A673 (cell line): ENCODE data around the gene SLC24A5. TPM values are rescaled to one million over a fixed set of nuclear protein-coding genes. Genes with fewer than 3 reads are reported as not detected.

ENCODE experiments used
- BruUV-seq: library from RNA; stranded (reverse); fragments of 400-500 nt; replicated peaks from 2 replicates; lab custom pipeline; 2021; lab: Mats Ljungman, UMichigan
- CTCF ChIA-PET: fragments of 300-600 bp; sonication (Branson Sonifier 250); formaldehyde crosslinking; loops from one replicate; lab custom pipeline; 2022; ENCODE audit warnings: antibody characterized with exemption; lab: Charles Lee
- POLR2A ChIA-PET: fragments of 300-600 bp; sonication (Branson Sonifier 250); formaldehyde crosslinking; loops from one replicate; lab custom pipeline; 2022; ENCODE audit warnings: antibody characterized with exemption; ENCODE audit not compliant: low non-redundant PET; lab: Charles Lee
- DNase-seq: peaks from one replicate; pipeline ENCODE4 v3.0.0-alpha.2; 2015; ENCODE audit warnings: low spot score
- H3K27ac ChIP-seq: fragments of 200-600 bp; sonication (generic); 2 replicates; pipeline ENCODE4 v1.5.1; 2016; ENCODE audit warnings: mixed run types, low read depth, mild to moderate bottlenecking, mixed read lengths, antibody characterized with exemption, low read length; ENCODE audit not compliant: poor library complexity, severe bottlenecking
- H3K27me3 ChIP-seq: fragments of 200-600 bp; sonication (generic); replicated peaks from 2 replicates; pipeline ENCODE4 v1.6.1; 2017; ENCODE audit warnings: mixed run types, low read depth, mild to moderate bottlenecking, mixed read lengths, antibody characterized with exemption, low read length; ENCODE audit not compliant: insufficient read depth, poor library complexity
- H3K36me3 ChIP-seq: fragments of 200-600 bp; sonication (generic); 2 replicates; pipeline ENCODE4 v1.6.1; 2016; ENCODE audit warnings: mixed run types, mild to moderate bottlenecking, mixed read lengths, antibody characterized with exemption, low read length; ENCODE audit not compliant: insufficient read depth, poor library complexity, severe bottlenecking
- H3K4me1 ChIP-seq: fragments of 200-600 bp; sonication (generic); 2 replicates; pipeline ENCODE4 v1.6.1; 2017; ENCODE audit warnings: mixed run types, mild to moderate bottlenecking, mixed read lengths, antibody characterized with exemption, low read length; ENCODE audit not compliant: insufficient read depth, poor library complexity, severe bottlenecking
- H3K4me3 ChIP-seq: fragments of 200-600 bp; sonication (generic); 2 replicates; pipeline ENCODE4 v1.5.1; 2016; ENCODE audit warnings: low read depth, mixed run types, mild to moderate bottlenecking, mixed read lengths, low read length; ENCODE audit not compliant: poor library complexity, severe bottlenecking
- H3K9me3 ChIP-seq: fragments of 200-600 bp; sonication (generic); 2 replicates; pipeline ENCODE4 v1.6.1; 2016; ENCODE audit warnings: mixed run types, low read depth, mild to moderate bottlenecking, mixed read lengths, antibody characterized with exemption, low read length; ENCODE audit not compliant: poor library complexity, severe bottlenecking
- CTCF ChIP-seq: fragments of 300-800, 200-600 bp; sonication (generic); conservative IDR thresholded peaks from 2 replicates; pipeline ENCODE4 v1.5.1; 2017; ENCODE audit warnings: low read depth, mild to moderate bottlenecking, antibody characterized with exemption, low read length, moderate library complexity, mixed read lengths
- EZH2 ChIP-seq: fragments of 200-600 bp; sonication (generic); IDR thresholded peaks from 2 replicates; pipeline ENCODE4 v1.6.1; 2017; ENCODE audit warnings: borderline replicate concordance, low read depth, mild to moderate bottlenecking, mixed read lengths, antibody characterized with exemption, low read length; ENCODE audit not compliant: poor library complexity, severe bottlenecking
- intact Hi-C: fragments of 100-400 bp; cut with micrococcal nuclease; formaldehyde crosslinking; loops from one replicate; pipeline ENCODE4 v1.10.0; 2022; ENCODE audit not compliant: unreplicated experiment
- total RNA-seq: library from RNA; stranded (reverse); gene quantifications from 2 replicates; pipeline ENCODE4 v1.2.3, GENCODE V29; 2021

SLC24A5 gene
- total RNA-seq, 1 experiment from 2014 or later: not detected

GRCh38 chr15:48096813-48097212 is 24.0 kb upstream of the SLC24A5 start:
- BruUV-seq: no TSS peak
- Histone ChIP-seq H3K9me3 (no peaks in the 10 kb centered on the region), H3K27me3 (no peaks in the 10 kb centered on the region), H3K27ac (no peak overlapping the region), H3K4me1 (no peaks in the 10 kb centered on the region), H3K4me3 (no peak overlapping the region), H3K36me3 (no peaks in the 10 kb centered on the region)
- POLR2A ChIA-PET: no interaction called here
- CTCF ChIA-PET: no interaction called here
- intact Hi-C loops: no loop called here
- TF ChIP-seq CTCF: no peak
- DNase-seq: no peak

- Histone ChIP-seq H3K27me3 (no peaks in the 10 kb centered on the region), H3K9me3 (no peaks in the 10 kb centered on the region), H3K27ac (no peak overlapping the region), H3K4me1 (no peaks in the 10 kb centered on the region), H3K4me3 (no peak overlapping the region), H3K36me3 (no peaks in the 10 kb centered on the region)
- POLR2A ChIA-PET: no interaction called here
- DNase-seq: no peak
- no TSS peak for BruUV-seq
- intact Hi-C loops: no loop called here
- CTCF ChIA-PET: no interaction called here
- TF ChIP-seq CTCF (no peak), EZH2 (no peak)
Measured at GRCh38 chr15:48097264-48097663, 23.5 kb upstream of the SLC24A5 start.

GRCh38 chr15:48101376-48101961 is 19.3 kb upstream of the SLC24A5 start:
- Histone ChIP-seq H3K36me3 (no peaks in the 10 kb centered on the region), H3K27me3 (peaks cover 10% of the 10 kb centered on the region), H3K27ac (no peak overlapping the region), H3K4me1 (no peaks in the 10 kb centered on the region), H3K9me3 (no peaks in the 10 kb centered on the region), H3K4me3 (no peak overlapping the region)
- POLR2A ChIA-PET: no interaction called here
- BruUV-seq: no TSS peak
- TF ChIP-seq CTCF: no peak
- no peak for TF ChIP-seq EZH2
- DNase-seq: no peak
- intact Hi-C loops: no loop called here
- CTCF ChIA-PET: no interaction called here
